PC-3 (cell line): ENCODE results near the gene SALL3. TPM values are rescaled to one million over a fixed set of nuclear protein-coding genes. Genes with fewer than 3 reads are reported as not detected.

ENCODE experiments used
- ATAC-seq: fragments of 200-7000 bp; cut with Tn5 transposase; 2 replicates; pipeline ENCODE4 v1.9.1; 2020; ENCODE audit warnings: mild to moderate bottlenecking, moderate library complexity
- BruUV-seq: library from RNA; stranded (reverse); fragments of 400-500 nt; replicated peaks from 2 replicates; lab custom pipeline; 2021; lab: Mats Ljungman, UMichigan
- CTCF ChIA-PET: fragments of 300-600 bp; sonication (Branson Sonifier 250); formaldehyde crosslinking; loops from one replicate; lab custom pipeline; 2022; ENCODE audit warnings: antibody characterized with exemption; lab: Charles Lee
- POLR2A ChIA-PET: fragments of 300-600 bp; sonication (Branson Sonifier 250); formaldehyde crosslinking; loops from one replicate; lab custom pipeline; 2022; ENCODE audit warnings: antibody characterized with exemption; ENCODE audit not compliant: unreplicated experiment; lab: Charles Lee
- DNase-seq: peaks from one replicate; pipeline ENCODE4 v3.0.0-alpha.2; 2015
- H2AFZ ChIP-seq: fragments of 300-600 bp; sonication (generic); 2 replicates; pipeline ENCODE4 v1.6.0; 2016; ENCODE audit warnings: antibody characterized with exemption, low read length
- H3F3A ChIP-seq: fragments of 300-600 bp; sonication (generic); one replicate; pipeline ENCODE4 v1.6.0; 2017; ENCODE audit warnings: antibody characterized with exemption, low read length, control low read depth, mild to moderate bottlenecking; ENCODE audit not compliant: unreplicated experiment
- H3K27ac ChIP-seq: fragments of 300-600 bp; sonication (generic); 2 replicates; pipeline ENCODE4 v1.5.1; 2016; ENCODE audit warnings: mild to moderate bottlenecking, low read length
- H3K27me3 ChIP-seq: fragments of 300-600 bp; sonication (generic); 2 replicates; pipeline ENCODE4 v1.6.1; 2016; ENCODE audit warnings: low read length, mixed read lengths
- H3K36me3 ChIP-seq: fragments of 300-600 bp; sonication (generic); 2 replicates; pipeline ENCODE4 v1.6.1; 2016; ENCODE audit warnings: low read depth, mixed run types, low read length, mixed read lengths
- H3K4me1 ChIP-seq: fragments of 300-600 bp; sonication (generic); 2 replicates; pipeline ENCODE4 v1.5.1; 2016; ENCODE audit warnings: low read length; ENCODE audit not compliant: insufficient read depth
- H3K4me2 ChIP-seq: fragments of 300-600 bp; sonication (generic); 2 replicates; pipeline ENCODE4 v1.6.0; 2016; ENCODE audit warnings: low read length
- H3K4me3 ChIP-seq: fragments of 300-600 bp; sonication (generic); 2 replicates; pipeline ENCODE4 v1.5.1; 2016; ENCODE audit warnings: mild to moderate bottlenecking, low read length, mixed read lengths
- H3K79me2 ChIP-seq: fragments of 300-600 bp; sonication (generic); 2 replicates; pipeline ENCODE4 v1.6.1; 2017; ENCODE audit warnings: low read length, mixed read lengths
- H3K9ac ChIP-seq: fragments of 300-600 bp; sonication (generic); 2 replicates; pipeline ENCODE4 v1.6.0; 2016; ENCODE audit warnings: mild to moderate bottlenecking, low read length
- H3K9me2 ChIP-seq: fragments of 300-600 bp; sonication (generic); replicated peaks from 2 replicates; pipeline ENCODE4 v1.6.1; 2016; ENCODE audit warnings: mixed run types, low read length, mixed read lengths
- H3K9me3 ChIP-seq: fragments of 300-600 bp; sonication (generic); 2 replicates; pipeline ENCODE4 v1.6.1; 2016; ENCODE audit warnings: low read length, mixed read lengths
- H4K20me1 ChIP-seq: fragments of 300-600 bp; sonication (generic); 2 replicates; pipeline ENCODE4 v1.6.1; 2016; ENCODE audit warnings: low read length, mixed read lengths
- EZH2 ChIP-seq: fragments of 300-600 bp; sonication (generic); IDR thresholded peaks from one replicate; pipeline ENCODE4 v1.6.1; 2017; ENCODE audit warnings: antibody characterized with exemption, mild to moderate bottlenecking, low read length; ENCODE audit not compliant: unreplicated experiment
- EZH2phosphoT487 ChIP-seq: fragments of 300-600 bp; sonication (generic); IDR thresholded peaks from 2 replicates; pipeline ENCODE4 v1.6.1; 2018; ENCODE audit warnings: mild to moderate bottlenecking, antibody characterized with exemption, low read length, borderline replicate concordance
- intact Hi-C: fragments of 100-400 bp; cut with micrococcal nuclease; formaldehyde crosslinking; loops from 2 replicates; pipeline ENCODE4 v1.9.0; 2023
- total RNA-seq: library from RNA; depleted of rRNA; stranded (reverse); fragments of >200 nt; gene quantifications from 2 replicates; pipeline ENCODE4 v1.2.3, GENCODE V29; 2014
- TF ChIP-seq, protein P1 (sequence below): fragments of 300-600 bp; sonication (generic); conservative IDR thresholded peaks from 2 replicates; pipeline ENCODE4 v1.5.1; 2017; ENCODE audit warnings: antibody characterized with exemption, low read depth, mild to moderate bottlenecking, low read length

Gene SALL3
- total RNA-seq, 1 experiment from 2014 or later = not detected

DNA sequence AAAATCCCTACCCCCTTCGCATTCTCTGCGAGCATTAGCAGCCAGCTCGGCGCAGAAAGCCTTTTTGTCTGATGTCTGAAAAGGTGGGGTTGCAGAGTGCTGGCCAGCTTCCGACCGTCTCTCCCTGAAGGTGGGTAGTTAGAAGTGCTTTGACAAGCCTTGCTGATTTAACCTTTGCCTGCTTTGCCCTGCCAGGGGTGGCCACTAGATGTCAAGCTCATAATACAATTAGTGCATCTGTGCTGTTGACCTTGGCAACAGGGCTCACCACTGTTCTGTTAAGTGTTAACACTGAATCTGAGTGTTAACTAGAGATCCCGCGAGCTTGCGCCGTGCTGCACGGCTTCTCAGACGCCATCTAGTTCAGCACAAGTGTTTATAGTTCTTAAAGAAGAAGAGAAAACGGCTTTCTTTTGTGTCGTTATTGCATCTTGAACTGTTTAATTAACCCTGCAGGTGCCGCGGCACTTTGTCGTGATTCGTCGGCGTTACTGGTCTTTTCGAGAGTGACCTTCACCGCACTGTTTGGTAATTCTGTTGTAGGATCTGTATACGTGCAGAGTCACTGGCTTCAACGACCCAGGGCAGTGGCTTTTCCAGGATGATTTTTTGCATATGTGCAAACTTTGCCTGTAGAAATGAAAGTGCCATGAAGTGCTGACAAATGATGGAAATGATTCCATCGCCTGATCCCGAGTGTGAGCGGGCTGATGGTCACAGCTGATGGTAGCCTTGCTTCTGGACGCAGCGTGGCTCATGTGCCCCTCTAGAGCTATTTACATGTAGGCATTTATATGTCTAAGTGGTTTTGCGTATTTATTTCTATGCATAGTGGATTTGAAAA lies 5.5 kb downstream of the SALL3 start:
- Histone ChIP-seq H3K4me1 (0 out of 2 replicates have a peak, but pooled peaks cover 4% of the 10 kb centered on the region), H4K20me1 (no peaks in the 10 kb centered on the region), H3K27me3 (peaks cover 81% of the 10 kb centered on the region), H3K4me2 (peak overlapping the region; percentile 44), H3K4me3 (peak overlapping the region; percentile 6; the same call in 1 of the 2 replicates), H3K9ac (no peak overlapping the region), H2AFZ (0 out of 2 replicates have a peak overlapping the region, but pooled peaks have one; percentile 6), H3K9me2 (no peaks in the 10 kb centered on the region), H3K79me2 (no peaks in the 10 kb centered on the region), H3K36me3 (no peaks in the 10 kb centered on the region), H3K27ac (no peak overlapping the region), H3F3A (no peaks in the 10 kb centered on the region), H3K9me3 (no peaks in the 10 kb centered on the region)
- CTCF ChIA-PET = interaction anchor here (0.6 kb wide), 1 partner anchor 109 kb away, joined by 3 read pairs; no protein-coding TSS in a partner anchor
- DNase-seq = peak; percentile 27
- TF ChIP-seq EZH2 = no peak
- TF ChIP-seq, protein P1, sequence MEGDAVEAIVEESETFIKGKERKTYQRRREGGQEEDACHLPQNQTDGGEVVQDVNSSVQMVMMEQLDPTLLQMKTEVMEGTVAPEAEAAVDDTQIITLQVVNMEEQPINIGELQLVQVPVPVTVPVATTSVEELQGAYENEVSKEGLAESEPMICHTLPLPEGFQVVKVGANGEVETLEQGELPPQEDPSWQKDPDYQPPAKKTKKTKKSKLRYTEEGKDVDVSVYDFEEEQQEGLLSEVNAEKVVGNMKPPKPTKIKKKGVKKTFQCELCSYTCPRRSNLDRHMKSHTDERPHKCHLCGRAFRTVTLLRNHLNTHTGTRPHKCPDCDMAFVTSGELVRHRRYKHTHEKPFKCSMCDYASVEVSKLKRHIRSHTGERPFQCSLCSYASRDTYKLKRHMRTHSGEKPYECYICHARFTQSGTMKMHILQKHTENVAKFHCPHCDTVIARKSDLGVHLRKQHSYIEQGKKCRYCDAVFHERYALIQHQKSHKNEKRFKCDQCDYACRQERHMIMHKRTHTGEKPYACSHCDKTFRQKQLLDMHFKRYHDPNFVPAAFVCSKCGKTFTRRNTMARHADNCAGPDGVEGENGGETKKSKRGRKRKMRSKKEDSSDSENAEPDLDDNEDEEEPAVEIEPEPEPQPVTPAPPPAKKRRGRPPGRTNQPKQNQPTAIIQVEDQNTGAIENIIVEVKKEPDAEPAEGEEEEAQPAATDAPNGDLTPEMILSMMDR = peak; percentile 41; the same call in 1 of the 2 replicates
- TF ChIP-seq EZH2phosphoT487 = peak; percentile 7; the same call in 1 of the 2 replicates
- ATAC-seq = peak; percentile 57
- intact Hi-C loops = loop anchor here (1.0 kb wide), 1 partner anchor 261 kb away; no protein-coding TSS in a partner anchor
- no TSS peak for BruUV-seq
- POLR2A ChIA-PET = interaction anchor here (0.5 kb wide), 1 partner anchor 260 kb away, joined by 23 read pairs; no protein-coding TSS in a partner anchor

DNA sequence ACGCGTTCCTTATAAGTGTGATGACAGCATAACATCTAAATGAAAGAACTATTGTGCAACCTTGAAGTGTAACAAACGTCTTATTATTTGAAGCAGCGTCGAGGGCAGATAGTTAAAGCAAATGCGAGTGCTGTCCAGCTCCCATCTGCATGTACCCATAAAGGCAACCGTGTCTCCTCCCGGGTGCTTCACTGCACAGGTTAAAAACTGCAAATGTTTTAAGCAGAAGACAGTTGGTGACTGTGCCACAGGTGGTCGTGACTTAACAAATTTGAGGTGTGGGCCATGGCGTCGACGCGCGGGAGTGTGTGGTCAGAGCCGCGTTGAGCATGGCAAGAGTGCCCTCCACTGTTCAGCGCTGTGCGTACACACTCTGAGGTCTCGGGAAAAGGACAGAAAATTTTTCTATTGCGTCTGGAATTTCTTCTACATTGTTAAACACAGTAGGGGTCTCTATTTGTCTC lies 6.4 kb downstream of the SALL3 start:
- H3K4me2 ChIP-seq = no peak overlapping the region
- CTCF ChIA-PET = no interaction called here

More for the DNA sequence above, 6.4 kb downstream of the SALL3 start:
- BruUV-seq = no TSS peak
- Histone ChIP-seq H3K27me3 (peaks cover 77% of the 10 kb centered on the region), H3K27ac (no peak overlapping the region), H2AFZ (no peak overlapping the region), H3K9me3 (no peaks in the 10 kb centered on the region), H3K4me3 (no peak overlapping the region), H3K79me2 (no peaks in the 10 kb centered on the region), H3K4me1 (0 out of 2 replicates have a peak, but pooled peaks cover 4% of the 10 kb centered on the region), H3K9ac (no peak overlapping the region), H3K36me3 (no peaks in the 10 kb centered on the region), H4K20me1 (no peaks in the 10 kb centered on the region), H3K9me2 (no peaks in the 10 kb centered on the region), H3F3A (no peaks in the 10 kb centered on the region)
- ATAC-seq (no peak; the same call in 1 of the 2 replicates), DNase-seq (peak; percentile 25)
- POLR2A ChIA-PET = no interaction called here
- no peak for TF ChIP-seq EZH2
- TF ChIP-seq, protein P1 = peak; percentile 59
- intact Hi-C loops = no loop called here
